ENCODE data around the gene CSRP1. TPM values are rescaled to one million over a fixed set of nuclear protein-coding genes. Genes with fewer than 3 reads are reported as not detected.

Gene CSRP1
- total RNA-seq, 2 experiments from 2014 or later, result 48.4 to 51.8 TPM

- Mint-ChIP-seq H3K27ac (peak overlapping the region; percentile 72), H3K4me1 (ENCODE audit: low read depth) (peaks cover 37% of the 10 kb centered on the region), H3K36me3 (no peaks in the 10 kb centered on the region), H3K9me3 (no peaks in the 10 kb centered on the region), H3K4me3 (peak overlapping the region; percentile 82), H3K27me3 (no peaks in the 10 kb centered on the region)
- ChIA-PET CTCF (interaction anchor here (1.0 to 7.6 kb wide), 5 partner anchors 11 to 72 kb away, joined by 3 to 73 read pairs (median 4); no protein-coding TSS in a partner anchor), POLR2A (interaction anchor here (0.5 to 2.7 kb wide), 2 partner anchors 26 to 60 kb away, joined by 3 to 10 read pairs; no protein-coding TSS in a partner anchor)
- intact Hi-C loops (cut with micrococcal nuclease), result loop anchor here (1.0 to 2.0 kb wide), 3 partner anchors 27 to 353 kb away; partner anchors contain the start of gene TMEM9
- no peak for DNase-seq
Observed at GRCh38 chr1:201507360-201507675, 395 bp upstream of the CSRP1 start.

GRCh38 chr1:201506092-201506491 is 831 bp downstream of the CSRP1 start:
- Mint-ChIP-seq H3K27ac (peak overlapping the region; percentile 83), H3K9me3 (no peaks in the 10 kb centered on the region), H3K4me1 (ENCODE audit: low read depth) (peaks cover 37% of the 10 kb centered on the region), H3K27me3 (no peaks in the 10 kb centered on the region), H3K4me3 (peak overlapping the region; percentile 91), H3K36me3 (no peaks in the 10 kb centered on the region)
- ChIA-PET POLR2A (no interaction called here), CTCF (interaction anchor here (0.5 to 7.6 kb wide), 4 partner anchors 24 to 1025 kb away, joined by 3 to 73 read pairs (median 3); no protein-coding TSS in a partner anchor)
- DNase-seq, result no peak
- intact Hi-C loops (cut with micrococcal nuclease), result loop anchor here (2.0 kb wide), 1 partner anchor 351 kb away; the partner anchor contains the start of gene TMEM9

- peaks cover 37% of the 10 kb centered on the region for H3K4me1 Mint-ChIP-seq (ENCODE audit: low read depth)
- intact Hi-C loops (cut with micrococcal nuclease), result no loop called here
- ChIA-PET POLR2A (no interaction called here), CTCF (interaction anchor here (0.5 to 13.7 kb wide), 6 partner anchors 8 to 1024 kb away, joined by 3 to 143 read pairs (median 3); no protein-coding TSS in a partner anchor)
- no peaks in the 10 kb centered on the region for H3K36me3 Mint-ChIP-seq
- H3K27me3 Mint-ChIP-seq, result no peaks in the 10 kb centered on the region
- H3K9me3 Mint-ChIP-seq, result no peaks in the 10 kb centered on the region
- no peak for DNase-seq
- H3K4me3 Mint-ChIP-seq, result peak overlapping the region; percentile 91
- no peak overlapping the region for H3K27ac Mint-ChIP-seq
Observed at GRCh38 chr1:201505503-201505890, 1.4 kb downstream of the CSRP1 start.

GRCh38 chr1:201504799-201505502 is 2.0 kb downstream of the CSRP1 start:
- H3K4me3 Mint-ChIP-seq, result peak overlapping the region; percentile 91
- H3K27ac Mint-ChIP-seq, result no peak overlapping the region
- no peaks in the 10 kb centered on the region for H3K9me3 Mint-ChIP-seq
- H3K4me1 Mint-ChIP-seq (ENCODE audit: low read depth), result peaks cover 37% of the 10 kb centered on the region
- intact Hi-C loops (cut with micrococcal nuclease), result no loop called here
- no peaks in the 10 kb centered on the region for H3K27me3 Mint-ChIP-seq
- CTCF ChIA-PET, result interaction anchor here (0.6 to 13.7 kb wide), 5 partner anchors 9 to 57 kb away, joined by 3 to 143 read pairs (median 4); no protein-coding TSS in a partner anchor
- no peaks in the 10 kb centered on the region for H3K36me3 Mint-ChIP-seq
- DNase-seq, result no peak
- POLR2A ChIA-PET, result no interaction called here

- H3K9me3 Mint-ChIP-seq, result no peaks in the 10 kb centered on the region
- H3K27ac Mint-ChIP-seq, result no peak overlapping the region
- no peaks in the 10 kb centered on the region for H3K36me3 Mint-ChIP-seq
- ChIA-PET POLR2A (no interaction called here), CTCF (interaction anchor here (1.4 to 13.7 kb wide), 5 partner anchors 9 to 68 kb away, joined by 4 to 143 read pairs (median 8); no protein-coding TSS in a partner anchor)
- peaks cover 37% of the 10 kb centered on the region for H3K4me1 Mint-ChIP-seq (ENCODE audit: low read depth)
- intact Hi-C loops (cut with micrococcal nuclease), result no loop called here
- no peak for DNase-seq
- H3K27me3 Mint-ChIP-seq, result no peaks in the 10 kb centered on the region
- H3K4me3 Mint-ChIP-seq, result no peak overlapping the region
Observed at GRCh38 chr1:201504179-201504631, 2.7 kb downstream of the CSRP1 start.

- H3K4me3 Mint-ChIP-seq, result no peak overlapping the region
- H3K9me3 Mint-ChIP-seq, result no peaks in the 10 kb centered on the region
- peaks cover 37% of the 10 kb centered on the region for H3K4me1 Mint-ChIP-seq (ENCODE audit: low read depth)
- no peaks in the 10 kb centered on the region for H3K27me3 Mint-ChIP-seq
- DNase-seq, result no peak
- no peaks in the 10 kb centered on the region for H3K36me3 Mint-ChIP-seq
- H3K27ac Mint-ChIP-seq, result no peak overlapping the region
- POLR2A ChIA-PET, result no interaction called here
- CTCF ChIA-PET, result interaction anchor here (1.4 to 13.7 kb wide), 5 partner anchors 10 to 68 kb away, joined by 4 to 143 read pairs (median 8); no protein-coding TSS in a partner anchor
- intact Hi-C loops (cut with micrococcal nuclease), result no loop called here
Observed at GRCh38 chr1:201503397-201504176, 3.3 kb downstream of the CSRP1 start.

GRCh38 chr1:201502511-201502857 is 4.4 kb downstream of the CSRP1 start:
- intact Hi-C loops (cut with micrococcal nuclease), result no loop called here
- CTCF ChIA-PET, result interaction anchor here (1.0 to 13.7 kb wide), 4 partner anchors 11 to 67 kb away, joined by 4 to 143 read pairs (median 40); no protein-coding TSS in a partner anchor

GRCh38 chr1:201501812-201502510 is 5.0 kb downstream of the CSRP1 start:
- Mint-ChIP-seq H3K4me1 (ENCODE audit: low read depth) (peaks cover 28% of the 10 kb centered on the region), H3K9me3 (no peaks in the 10 kb centered on the region), H3K27me3 (no peaks in the 10 kb centered on the region), H3K36me3 (no peaks in the 10 kb centered on the region), H3K27ac (no peak overlapping the region), H3K4me3 (no peak overlapping the region)
- intact Hi-C loops (cut with micrococcal nuclease), result no loop called here
- no peak for DNase-seq
- ChIA-PET POLR2A (interaction anchor here (1.2 kb wide), 1 partner anchor 11 kb away, joined by 3 read pairs; no protein-coding TSS in a partner anchor), CTCF (interaction anchor here (1.0 to 13.7 kb wide), 3 partner anchors 12 to 55 kb away, joined by 4 to 143 read pairs (median 73); no protein-coding TSS in a partner anchor)

More at GRCh38 chr1:201502511-201502857, 4.4 kb downstream of the CSRP1 start:
- no peaks in the 10 kb centered on the region for H3K36me3 Mint-ChIP-seq
- H3K27ac Mint-ChIP-seq, result no peak overlapping the region
- H3K4me1 Mint-ChIP-seq (ENCODE audit: low read depth), result peaks cover 31% of the 10 kb centered on the region
- no peaks in the 10 kb centered on the region for H3K9me3 Mint-ChIP-seq
- DNase-seq, result no peak
- H3K4me3 Mint-ChIP-seq, result no peak overlapping the region
- POLR2A ChIA-PET, result interaction anchor here (1.2 kb wide), 1 partner anchor 11 kb away, joined by 3 read pairs; no protein-coding TSS in a partner anchor
- H3K27me3 Mint-ChIP-seq, result no peaks in the 10 kb centered on the region

- ChIA-PET CTCF (interaction anchor here (0.9 to 13.7 kb wide), 4 partner anchors 12 to 66 kb away, joined by 3 to 143 read pairs (median 38); no protein-coding TSS in a partner anchor), POLR2A (no interaction called here)
- peaks cover 24% of the 10 kb centered on the region for H3K4me1 Mint-ChIP-seq (ENCODE audit: low read depth)
- H3K36me3 Mint-ChIP-seq, result no peaks in the 10 kb centered on the region
- no peak for DNase-seq
- H3K27me3 Mint-ChIP-seq, result no peaks in the 10 kb centered on the region
- no peak overlapping the region for H3K27ac Mint-ChIP-seq
- H3K9me3 Mint-ChIP-seq, result no peaks in the 10 kb centered on the region
- H3K4me3 Mint-ChIP-seq, result no peak overlapping the region
- intact Hi-C loops (cut with micrococcal nuclease), result no loop called here
Observed at GRCh38 chr1:201501144-201501543, 5.8 kb downstream of the CSRP1 start.

GRCh38 chr1:201500670-201501120 is 6.2 kb downstream of the CSRP1 start:
- ChIA-PET POLR2A (no interaction called here), CTCF (interaction anchor here (0.9 to 13.7 kb wide), 4 partner anchors 13 to 65 kb away, joined by 3 to 143 read pairs (median 38); no protein-coding TSS in a partner anchor)
- intact Hi-C loops (cut with micrococcal nuclease), result no loop called here

More at GRCh38 chr1:201500670-201501120, 6.2 kb downstream of the CSRP1 start:
- Mint-ChIP-seq H3K27me3 (no peaks in the 10 kb centered on the region), H3K4me1 (ENCODE audit: low read depth) (peaks cover 20% of the 10 kb centered on the region), H3K27ac (no peak overlapping the region), H3K9me3 (no peaks in the 10 kb centered on the region), H3K36me3 (no peaks in the 10 kb centered on the region), H3K4me3 (no peak overlapping the region)
- no peak for DNase-seq
